Measurements from ENCODE around the gene PIP5K1B. TPM values are rescaled to one million over a fixed set of nuclear protein-coding genes. Genes with fewer than 3 reads are reported as not detected.

Gene PIP5K1B
- total RNA-seq, 3 donors from 2014 or later, result 0.48 to 1.6 (median 0.57) TPM

DNA sequence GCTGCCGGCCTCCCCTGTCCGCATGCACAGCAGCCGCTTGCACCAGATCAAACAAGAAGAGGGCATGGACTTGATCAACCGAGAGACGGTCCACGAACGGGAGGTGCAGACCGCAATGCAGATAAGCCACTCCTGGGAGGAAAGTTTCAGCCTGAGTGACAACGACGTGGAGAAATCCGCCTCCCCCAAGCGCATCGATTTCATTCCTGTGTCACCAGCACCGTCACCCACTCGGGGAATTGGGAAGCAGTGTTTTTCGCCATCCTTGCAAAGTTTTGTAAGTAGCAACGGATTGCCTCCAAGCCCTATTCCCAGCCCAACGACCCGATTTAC is 75.3 kb downstream of the PIP5K1B start:
- H3K27me3 Mint-ChIP-seq (ENCODE audit: low read depth), result peaks cover under 1% of the 10 kb centered on the region
- H3K9me3 Mint-ChIP-seq, result no peaks in the 10 kb centered on the region
- peaks cover 6% of the 10 kb centered on the region for H3K4me1 Mint-ChIP-seq (ENCODE audit: low read depth)
- ATAC-seq (no peak), DNase-seq (no peak)
- H3K36me3 Mint-ChIP-seq (ENCODE audit: insufficient read depth), result no peaks in the 10 kb centered on the region
- no peak overlapping the region for H3K4me3 Mint-ChIP-seq

DNA sequence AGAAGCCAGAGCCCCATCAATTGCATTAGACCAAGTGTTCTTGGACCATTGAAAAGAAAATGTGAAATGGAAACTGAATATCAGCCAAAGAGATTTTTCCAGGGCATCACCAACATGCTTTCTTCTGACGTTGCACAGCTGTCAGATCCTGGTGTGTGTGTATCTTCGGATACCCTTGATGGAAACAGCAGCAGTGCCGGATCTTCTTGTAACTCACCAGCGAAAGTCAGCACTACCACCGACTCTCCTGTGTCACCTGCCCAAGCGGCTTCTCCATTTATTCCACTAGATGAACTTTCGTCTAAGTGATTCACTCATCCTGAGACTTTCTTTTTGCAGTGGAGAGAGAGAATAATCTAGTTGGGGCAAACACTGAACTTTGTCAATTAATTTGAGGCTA is 75.7 kb downstream of the PIP5K1B start:
- H3K36me3 Mint-ChIP-seq (ENCODE audit: insufficient read depth), result no peaks in the 10 kb centered on the region
- no peak overlapping the region for H3K4me3 Mint-ChIP-seq
- no peaks in the 10 kb centered on the region for H3K27me3 Mint-ChIP-seq (ENCODE audit: low read depth)
- no peak for ATAC-seq
- H3K4me1 Mint-ChIP-seq (ENCODE audit: low read depth), result peaks cover 7% of the 10 kb centered on the region
- H3K9me3 Mint-ChIP-seq, result no peaks in the 10 kb centered on the region
- DNase-seq, result no peak

DNA sequence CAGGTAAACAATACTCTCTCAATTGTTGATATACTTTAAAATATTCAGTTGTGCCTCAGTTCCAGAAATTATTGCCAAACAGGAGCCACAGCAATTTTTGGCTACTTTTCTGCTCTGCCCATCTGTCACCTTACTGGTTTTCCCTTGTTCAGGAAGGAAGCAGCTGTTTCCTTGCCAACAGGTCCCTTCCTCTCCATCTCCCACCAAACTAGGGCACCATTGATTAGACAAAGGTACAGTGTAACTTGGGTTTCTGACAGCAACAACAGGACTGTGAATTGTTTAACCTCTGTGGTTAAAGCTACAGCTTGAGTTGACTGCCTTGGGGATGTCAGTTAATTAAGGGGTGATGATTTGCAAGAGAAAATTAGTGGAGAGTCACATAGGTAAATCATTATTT is 76.9 kb downstream of the PIP5K1B start:
- Mint-ChIP-seq H3K27me3 (ENCODE audit: low read depth) (no peaks in the 10 kb centered on the region), H3K4me1 (ENCODE audit: low read depth) (peaks cover 10% of the 10 kb centered on the region), H3K4me3 (peak overlapping the region; percentile 43), H3K9me3 (no peaks in the 10 kb centered on the region), H3K36me3 (ENCODE audit: insufficient read depth) (peaks cover 1% of the 10 kb centered on the region)
- DNase-seq (no peak), ATAC-seq (no peak)

DNA sequence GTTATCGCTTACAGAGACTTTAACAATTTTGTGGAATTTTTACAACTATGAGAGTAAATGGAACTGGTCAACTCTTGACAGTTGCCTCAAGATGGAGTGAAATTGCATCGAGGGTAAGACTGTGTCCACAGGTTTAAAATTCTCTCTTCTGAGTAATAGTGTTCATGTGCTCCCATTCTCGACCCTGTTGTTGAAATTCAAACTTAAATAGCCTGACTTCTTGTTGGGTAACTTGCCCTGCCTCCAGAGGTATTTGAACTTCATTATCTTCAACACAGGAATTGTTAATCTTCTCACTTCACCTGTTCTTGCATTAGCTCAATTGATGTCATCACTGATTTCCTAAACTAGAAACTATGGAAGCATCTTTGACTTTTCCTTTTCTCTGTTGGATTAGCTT is 77.5 kb downstream of the PIP5K1B start:
- Mint-ChIP-seq H3K9me3 (no peaks in the 10 kb centered on the region), H3K27me3 (ENCODE audit: low read depth) (no peaks in the 10 kb centered on the region), H3K4me3 (no peak overlapping the region), H3K36me3 (ENCODE audit: insufficient read depth) (peaks cover 1% of the 10 kb centered on the region), H3K4me1 (ENCODE audit: low read depth) (peaks cover 10% of the 10 kb centered on the region)
- DNase-seq (no peak), ATAC-seq (no peak)

DNA sequence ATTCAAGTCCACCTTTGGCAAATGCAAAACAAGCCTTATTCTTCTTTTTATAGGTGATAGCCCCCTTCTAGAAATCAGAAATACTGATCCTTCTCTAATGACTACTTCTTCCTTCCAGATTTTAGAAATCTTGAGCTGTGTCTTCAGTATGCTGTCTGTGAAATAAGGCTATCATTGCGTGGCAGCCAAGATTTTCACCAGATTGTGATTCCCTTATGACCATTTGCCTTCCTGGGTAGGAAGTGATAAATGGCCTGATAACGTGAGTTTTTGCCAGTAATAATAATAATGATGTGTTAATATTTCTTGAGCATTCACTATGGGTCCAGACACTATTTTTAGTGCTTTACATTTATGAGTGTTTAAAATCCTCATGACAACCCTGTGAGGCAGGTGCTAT is 80.9 kb downstream of the PIP5K1B start:
- no peak overlapping the region for H3K4me3 Mint-ChIP-seq
- H3K27me3 Mint-ChIP-seq (ENCODE audit: low read depth), result no peaks in the 10 kb centered on the region

DNA sequence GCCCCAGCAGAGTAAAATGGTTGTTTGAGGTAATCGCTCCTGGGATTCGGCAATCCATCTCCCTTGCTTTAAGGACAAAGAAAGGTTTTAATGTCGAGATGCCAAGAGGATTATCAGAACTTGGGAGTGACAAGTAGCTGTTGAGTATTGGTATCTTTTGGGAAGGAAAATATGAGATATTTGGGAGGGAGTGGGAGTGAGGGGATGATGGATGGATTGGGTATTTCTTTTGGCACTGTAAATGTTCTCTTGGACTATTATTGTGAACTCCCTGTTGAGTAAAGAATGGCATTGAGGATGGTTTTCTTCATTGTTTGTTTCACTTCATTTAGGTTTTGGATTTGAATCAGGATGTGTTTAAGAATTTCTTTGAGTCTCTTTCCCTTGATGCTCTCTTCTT is 86.1 kb downstream of the PIP5K1B start:
- no peaks in the 10 kb centered on the region for H3K9me3 Mint-ChIP-seq
- H3K4me1 Mint-ChIP-seq (ENCODE audit: low read depth), result no peaks in the 10 kb centered on the region
- H3K36me3 Mint-ChIP-seq (ENCODE audit: insufficient read depth), result peaks cover 1% of the 10 kb centered on the region
- no peak for DNase-seq
- no peak for ATAC-seq
- no peak overlapping the region for H3K4me3 Mint-ChIP-seq
- no peaks in the 10 kb centered on the region for H3K27me3 Mint-ChIP-seq (ENCODE audit: low read depth)

More for the DNA sequence above, 80.9 kb downstream of the PIP5K1B start:
- Mint-ChIP-seq H3K4me1 (ENCODE audit: low read depth) (peaks cover 10% of the 10 kb centered on the region), H3K36me3 (ENCODE audit: insufficient read depth) (peaks cover 1% of the 10 kb centered on the region), H3K9me3 (no peaks in the 10 kb centered on the region)
- ATAC-seq (no peak), DNase-seq (no peak)

DNA sequence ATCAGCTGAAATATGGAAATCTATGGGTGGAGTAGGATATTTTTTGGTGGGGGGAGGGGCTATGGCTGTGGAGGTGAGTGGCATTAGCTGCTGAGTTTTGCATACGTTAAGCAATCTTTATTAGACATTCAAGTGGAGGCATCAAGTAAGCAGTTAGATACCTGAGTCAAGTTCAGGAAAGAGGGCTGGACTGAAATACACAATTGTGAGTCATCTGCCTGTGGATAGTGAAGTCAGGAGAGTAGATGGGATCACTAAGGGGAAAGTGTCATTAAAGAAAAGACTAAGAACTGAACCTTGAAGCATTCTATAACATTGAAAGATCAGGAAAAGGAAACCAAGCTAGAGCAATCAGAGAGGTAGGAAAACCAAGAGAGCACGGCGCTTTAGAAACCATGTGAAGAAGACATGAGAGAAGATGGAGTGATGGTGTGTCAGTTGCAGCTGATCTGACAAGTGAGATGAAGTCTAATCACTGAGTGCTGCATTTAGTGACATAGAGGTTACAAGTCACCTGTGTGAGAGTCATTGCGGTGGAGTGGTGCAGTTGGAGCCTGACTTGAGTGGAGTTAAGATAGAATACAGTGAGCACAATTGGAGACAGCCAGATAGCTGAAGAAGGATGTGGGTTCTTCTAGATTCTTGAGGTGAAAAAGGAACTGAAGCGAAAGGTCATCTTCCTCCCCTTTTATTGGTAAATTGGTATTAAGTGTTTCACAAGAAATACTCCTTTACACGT is 88.7 kb downstream of the PIP5K1B start:
- no peaks in the 10 kb centered on the region for H3K36me3 Mint-ChIP-seq (ENCODE audit: insufficient read depth)
- ATAC-seq, result no peak
- DNase-seq, result no peak
- no peaks in the 10 kb centered on the region for H3K9me3 Mint-ChIP-seq
- no peak overlapping the region for H3K4me3 Mint-ChIP-seq
- no peaks in the 10 kb centered on the region for H3K27me3 Mint-ChIP-seq (ENCODE audit: low read depth)
- no peaks in the 10 kb centered on the region for H3K4me1 Mint-ChIP-seq (ENCODE audit: low read depth)

DNA sequence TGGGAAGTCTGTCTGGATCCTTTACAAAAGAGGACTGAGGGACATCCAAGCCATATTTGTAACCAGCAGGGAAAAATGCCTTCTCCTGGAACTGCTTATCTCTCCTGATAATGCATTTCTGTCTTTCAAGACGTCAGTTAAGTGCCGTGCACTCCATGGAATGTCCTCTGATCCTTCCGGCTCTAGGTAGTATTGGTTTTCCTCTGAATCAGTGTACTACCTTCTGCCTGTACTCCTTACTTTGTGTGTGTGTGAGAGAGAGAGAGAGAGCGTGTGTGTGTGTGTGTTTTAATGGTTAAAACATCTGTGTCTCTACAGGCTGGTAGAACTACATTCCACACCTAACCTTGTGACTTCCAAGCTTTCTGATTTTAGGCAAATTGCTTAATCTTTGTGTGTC is 89.9 kb downstream of the PIP5K1B start:
- no peak for ATAC-seq
- no peaks in the 10 kb centered on the region for H3K27me3 Mint-ChIP-seq (ENCODE audit: low read depth)
- H3K4me3 Mint-ChIP-seq, result no peak overlapping the region
- DNase-seq, result no peak
- H3K36me3 Mint-ChIP-seq (ENCODE audit: insufficient read depth), result no peaks in the 10 kb centered on the region
- no peaks in the 10 kb centered on the region for H3K4me1 Mint-ChIP-seq (ENCODE audit: low read depth)
- no peaks in the 10 kb centered on the region for H3K9me3 Mint-ChIP-seq

DNA sequence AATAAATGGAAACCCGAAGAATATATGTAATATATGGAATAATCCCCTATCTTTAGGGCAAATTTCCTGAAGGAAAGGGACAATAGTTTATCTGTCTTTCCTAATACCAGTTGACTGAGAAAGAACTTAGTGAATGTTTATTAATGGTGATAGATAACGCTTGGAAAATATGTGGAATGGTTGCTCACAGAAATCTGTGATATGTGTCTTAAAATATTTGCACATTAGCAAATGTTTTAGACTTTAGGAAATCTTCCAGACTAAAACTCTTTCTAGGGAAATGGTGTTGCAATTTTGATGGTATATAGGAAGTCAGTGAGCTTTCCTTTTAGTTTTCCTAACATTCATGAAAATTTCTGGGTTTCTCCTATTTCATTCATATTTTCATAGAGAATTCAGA is 90.4 kb downstream of the PIP5K1B start:
- DNase-seq, result no peak
- Mint-ChIP-seq H3K36me3 (ENCODE audit: insufficient read depth) (no peaks in the 10 kb centered on the region), H3K27me3 (ENCODE audit: low read depth) (no peaks in the 10 kb centered on the region), H3K9me3 (no peaks in the 10 kb centered on the region), H3K4me1 (ENCODE audit: low read depth) (no peaks in the 10 kb centered on the region), H3K4me3 (no peak overlapping the region)
- no peak for ATAC-seq

DNA sequence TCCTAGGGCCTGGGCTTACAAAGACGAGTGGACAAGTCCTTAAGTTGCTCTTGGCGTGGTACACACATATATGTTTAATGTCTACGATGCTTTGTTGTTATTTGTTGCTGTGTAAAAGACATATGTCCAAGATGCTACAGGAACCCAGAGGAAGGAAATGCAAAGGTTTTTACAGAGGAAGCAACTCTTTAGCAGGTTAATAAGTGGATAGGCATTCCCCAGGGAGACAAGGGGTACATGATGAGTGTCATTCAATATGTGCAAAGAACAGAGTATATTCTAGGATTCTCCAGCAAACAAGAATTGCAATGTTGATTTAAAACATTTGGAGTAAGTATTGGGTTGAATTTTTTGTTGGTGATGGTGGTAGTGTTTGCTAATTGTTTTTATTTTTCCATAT is 92.1 kb downstream of the PIP5K1B start:
- Mint-ChIP-seq H3K4me1 (ENCODE audit: low read depth) (no peaks in the 10 kb centered on the region), H3K36me3 (ENCODE audit: insufficient read depth) (no peaks in the 10 kb centered on the region), H3K27me3 (ENCODE audit: low read depth) (no peaks in the 10 kb centered on the region), H3K9me3 (no peaks in the 10 kb centered on the region), H3K4me3 (no peak overlapping the region)
- DNase-seq (no peak), ATAC-seq (no peak)

DNA sequence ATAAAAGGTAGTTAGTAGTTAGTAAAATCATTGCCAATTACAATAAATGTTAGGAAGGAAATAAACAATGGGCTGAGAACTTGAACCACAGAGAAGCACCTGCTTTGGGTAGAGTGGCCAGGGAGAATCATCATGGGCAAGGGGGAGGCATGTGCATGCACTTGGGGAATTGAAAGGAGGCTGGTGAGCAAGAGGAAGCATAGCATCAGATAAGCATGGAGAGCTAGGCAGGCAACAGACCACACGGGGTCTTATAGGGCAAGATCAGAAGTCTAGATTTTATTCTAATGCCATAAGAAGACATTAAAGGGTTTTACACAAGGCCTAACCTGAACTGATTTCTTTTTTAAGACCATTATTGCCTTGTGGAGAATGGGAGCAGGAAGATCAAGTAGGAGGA is 93.4 kb downstream of the PIP5K1B start:
- Mint-ChIP-seq H3K27me3 (ENCODE audit: low read depth) (no peaks in the 10 kb centered on the region), H3K4me3 (no peak overlapping the region), H3K36me3 (ENCODE audit: insufficient read depth) (no peaks in the 10 kb centered on the region), H3K4me1 (ENCODE audit: low read depth) (no peaks in the 10 kb centered on the region), H3K9me3 (no peaks in the 10 kb centered on the region)
- ATAC-seq, result no peak
- no peak for DNase-seq

DNA sequence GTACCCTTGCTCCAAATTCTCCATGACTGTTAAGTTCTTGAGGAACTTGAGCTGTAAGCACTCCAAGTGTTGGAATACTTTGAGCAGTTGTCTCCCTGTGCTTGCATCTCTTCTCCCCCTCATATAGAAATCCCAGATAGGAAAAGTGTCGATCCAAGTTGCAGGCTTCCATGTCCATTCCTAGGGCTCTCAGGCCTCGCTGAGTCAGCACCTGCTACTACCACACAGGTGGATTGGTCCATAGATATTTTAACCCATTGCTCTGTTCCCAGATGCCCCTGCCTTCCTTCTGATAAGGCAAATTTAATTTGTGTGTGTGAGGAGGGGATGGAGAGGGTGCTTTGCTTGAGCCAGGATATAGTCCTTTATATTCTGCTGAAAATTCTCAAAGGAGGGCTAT is 95.8 kb downstream of the PIP5K1B start:
- H3K36me3 Mint-ChIP-seq (ENCODE audit: insufficient read depth), result no peaks in the 10 kb centered on the region
- DNase-seq (no peak), ATAC-seq (no peak)
- H3K9me3 Mint-ChIP-seq, result no peaks in the 10 kb centered on the region
- no peaks in the 10 kb centered on the region for H3K27me3 Mint-ChIP-seq (ENCODE audit: low read depth)
- H3K4me1 Mint-ChIP-seq (ENCODE audit: low read depth), result no peaks in the 10 kb centered on the region
- no peak overlapping the region for H3K4me3 Mint-ChIP-seq

DNA sequence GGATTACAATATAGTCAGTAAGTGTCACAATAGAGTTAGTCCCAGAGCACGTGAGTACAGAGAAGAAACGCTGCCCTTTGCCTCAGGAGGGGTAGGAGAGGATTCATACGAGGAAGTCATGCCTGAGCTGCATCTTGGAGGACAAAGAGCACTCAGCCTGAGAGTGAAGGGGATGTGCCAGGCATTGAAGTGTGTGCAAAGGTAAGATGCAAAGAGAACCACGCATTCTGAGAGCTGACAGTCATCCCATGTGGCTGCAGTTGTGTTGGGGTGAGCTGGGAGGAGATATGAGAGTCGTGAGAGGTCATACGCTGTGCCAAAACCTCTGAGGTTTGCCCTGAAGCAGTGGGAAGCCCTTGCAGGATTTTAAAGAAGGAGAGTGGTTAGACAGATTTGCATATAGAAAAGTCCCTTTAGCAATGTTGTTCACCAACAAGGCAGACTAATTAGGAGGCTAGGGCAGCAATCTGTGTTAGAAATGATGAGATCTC is 97.5 kb downstream of the PIP5K1B start:
- ATAC-seq, result peak; percentile 90 to 96

DNA sequence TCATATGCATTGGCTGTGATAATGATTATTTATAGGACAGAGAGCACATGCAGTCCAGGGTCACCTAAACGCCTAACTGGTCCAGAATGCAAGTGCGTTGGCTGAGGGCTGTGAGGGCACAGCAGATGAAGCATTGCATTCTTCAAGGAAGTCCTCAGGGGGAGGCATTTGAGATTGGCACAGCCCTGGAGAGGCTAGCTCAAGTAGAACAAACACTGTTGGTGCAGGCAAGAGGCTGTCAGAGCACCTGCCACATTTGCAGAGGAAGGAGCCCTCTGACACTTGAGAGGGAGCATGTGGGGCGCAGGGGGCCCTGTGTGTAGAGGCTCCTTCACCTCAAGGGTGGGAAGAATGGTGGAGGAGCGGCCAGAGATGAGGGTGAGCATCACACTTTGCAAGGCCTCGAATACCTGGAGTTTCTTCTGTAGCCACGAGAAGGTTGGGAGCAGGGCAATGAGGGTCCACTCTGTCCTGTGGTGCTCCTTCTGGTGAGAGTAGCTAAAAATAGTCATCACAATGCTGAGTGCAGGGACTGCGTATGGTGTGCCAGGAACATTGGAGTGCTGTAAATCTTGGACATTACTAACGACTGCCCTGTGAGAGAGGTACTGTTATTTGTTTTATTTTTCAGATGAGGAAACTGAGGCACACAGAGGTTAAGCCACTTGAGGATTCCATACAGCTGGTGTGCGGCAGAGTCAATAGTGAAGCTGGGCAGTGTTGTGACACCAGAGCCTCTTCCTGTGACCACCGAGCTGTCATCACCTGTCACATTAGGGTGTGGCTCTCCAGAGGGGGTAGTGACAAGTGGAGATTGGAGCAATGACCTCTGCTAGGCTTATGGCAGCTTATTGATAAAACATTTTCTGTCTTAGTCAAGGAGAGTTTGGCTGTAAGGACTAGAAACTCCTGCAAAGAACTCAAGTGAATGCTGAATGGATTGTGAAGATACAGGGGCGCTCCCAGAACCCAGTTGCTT is 100.2 kb downstream of the PIP5K1B start:
- Mint-ChIP-seq H3K4me3 (no peak overlapping the region), H3K27me3 (ENCODE audit: low read depth) (no peaks in the 10 kb centered on the region), H3K4me1 (ENCODE audit: low read depth) (no peaks in the 10 kb centered on the region), H3K9me3 (no peaks in the 10 kb centered on the region), H3K36me3 (ENCODE audit: insufficient read depth) (no peaks in the 10 kb centered on the region)
- ATAC-seq (no peak), DNase-seq (no peak)

More for the DNA sequence above, 97.5 kb downstream of the PIP5K1B start:
- H3K4me3 Mint-ChIP-seq, result no peak overlapping the region
- no peaks in the 10 kb centered on the region for H3K27me3 Mint-ChIP-seq (ENCODE audit: low read depth)
- H3K4me1 Mint-ChIP-seq (ENCODE audit: low read depth), result no peaks in the 10 kb centered on the region
- H3K36me3 Mint-ChIP-seq (ENCODE audit: insufficient read depth), result no peaks in the 10 kb centered on the region
- no peak for DNase-seq
- no peaks in the 10 kb centered on the region for H3K9me3 Mint-ChIP-seq

Data from activated T-cell treated with anti-CD3 and anti-CD28 coated beads, Interleukin-2, amount 50 U/mL, for 4 hours (primary cell).